Chondrocyte (in vitro differentiated cells): Measurements from ENCODE around the gene SORD. TPM values are rescaled to one million over a fixed set of nuclear protein-coding genes. Genes with fewer than 3 reads are reported as not detected.
"Not testable (repeated sequence)": the region's sequence is repeated elsewhere in the genome, so short reads cannot be mapped to it uniquely, and the experiment has no call there.

ENCODE experiments used
- DNase-seq: peaks from one replicate; pipeline ENCODE4 v3.0.0; 2021; ENCODE audit warnings: mixed read lengths, low spot score
- H3K27ac Mint-ChIP-seq: one replicate; pipeline ENCODE4 v1.8.0; 2021; ENCODE audit warnings: mild to moderate bottlenecking, moderate library complexity, mixed read lengths; ENCODE audit not compliant: unreplicated experiment
- H3K27me3 Mint-ChIP-seq: 2 replicates; pipeline ENCODE4 v1.8.0; 2021; ENCODE audit warnings: low read depth, mixed read lengths
- H3K36me3 Mint-ChIP-seq: 2 replicates; pipeline ENCODE4 v1.8.0; 2021; ENCODE audit warnings: low read depth, mixed read lengths
- H3K4me1 Mint-ChIP-seq: 2 replicates; pipeline ENCODE4 v1.8.0; 2021; ENCODE audit warnings: low read depth, mild to moderate bottlenecking, mixed read lengths
- H3K4me3 Mint-ChIP-seq: one replicate; pipeline ENCODE4 v1.8.0; 2021; ENCODE audit warnings: mild to moderate bottlenecking, moderate library complexity, mixed read lengths; ENCODE audit not compliant: unreplicated experiment
- H3K9me3 Mint-ChIP-seq: 2 replicates; pipeline ENCODE4 v1.8.0; 2021; ENCODE audit warnings: low read depth, mixed read lengths
- total RNA-seq: library from RNA; stranded (reverse); gene quantifications from 3 replicates; pipeline ENCODE4 v1.2.1, GENCODE V29; 2021
- TF ChIP-seq, protein P1 (sequence below): fragments of 200-600 bp; sonication (generic); IDR thresholded peaks from 2 replicates; pipeline ENCODE4 v1.5.0; 2021; ENCODE audit warnings: antibody characterized with exemption, mild to moderate bottlenecking, moderate library complexity

The SORD gene
- total RNA-seq, 1 donor from 2014 or later, result 10.6 TPM

DNA sequence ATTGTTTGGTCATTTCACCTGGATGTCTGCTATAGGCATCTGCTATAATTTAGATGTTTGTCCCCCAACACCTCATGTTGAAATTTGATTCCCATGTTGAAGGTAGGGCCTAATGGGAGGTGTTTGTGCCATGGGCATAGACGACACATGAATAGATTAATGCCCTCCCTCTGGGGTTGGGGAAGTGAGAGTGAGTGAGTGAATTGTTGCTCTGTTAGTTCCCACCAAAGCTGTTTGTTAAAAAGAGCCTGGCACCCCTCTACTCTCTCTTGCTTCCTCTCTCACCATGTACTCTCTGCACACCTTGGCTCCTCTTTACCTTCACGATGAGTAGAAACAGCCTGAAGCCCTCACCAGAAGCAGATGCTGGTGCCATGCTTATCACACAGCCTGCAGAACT lies 23.9 kb upstream of the SORD start:
- Mint-ChIP-seq H3K4me1 (no peaks in the 10 kb centered on the region), H3K27ac (no peak overlapping the region), H3K27me3 (peaks cover 36% of the 10 kb centered on the region), H3K36me3 (no peaks in the 10 kb centered on the region), H3K4me3 (no peak overlapping the region), H3K9me3 (no peaks in the 10 kb centered on the region)
- TF ChIP-seq, protein P1, sequence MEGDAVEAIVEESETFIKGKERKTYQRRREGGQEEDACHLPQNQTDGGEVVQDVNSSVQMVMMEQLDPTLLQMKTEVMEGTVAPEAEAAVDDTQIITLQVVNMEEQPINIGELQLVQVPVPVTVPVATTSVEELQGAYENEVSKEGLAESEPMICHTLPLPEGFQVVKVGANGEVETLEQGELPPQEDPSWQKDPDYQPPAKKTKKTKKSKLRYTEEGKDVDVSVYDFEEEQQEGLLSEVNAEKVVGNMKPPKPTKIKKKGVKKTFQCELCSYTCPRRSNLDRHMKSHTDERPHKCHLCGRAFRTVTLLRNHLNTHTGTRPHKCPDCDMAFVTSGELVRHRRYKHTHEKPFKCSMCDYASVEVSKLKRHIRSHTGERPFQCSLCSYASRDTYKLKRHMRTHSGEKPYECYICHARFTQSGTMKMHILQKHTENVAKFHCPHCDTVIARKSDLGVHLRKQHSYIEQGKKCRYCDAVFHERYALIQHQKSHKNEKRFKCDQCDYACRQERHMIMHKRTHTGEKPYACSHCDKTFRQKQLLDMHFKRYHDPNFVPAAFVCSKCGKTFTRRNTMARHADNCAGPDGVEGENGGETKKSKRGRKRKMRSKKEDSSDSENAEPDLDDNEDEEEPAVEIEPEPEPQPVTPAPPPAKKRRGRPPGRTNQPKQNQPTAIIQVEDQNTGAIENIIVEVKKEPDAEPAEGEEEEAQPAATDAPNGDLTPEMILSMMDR, result no peak
- DNase-seq, result no peak

DNA sequence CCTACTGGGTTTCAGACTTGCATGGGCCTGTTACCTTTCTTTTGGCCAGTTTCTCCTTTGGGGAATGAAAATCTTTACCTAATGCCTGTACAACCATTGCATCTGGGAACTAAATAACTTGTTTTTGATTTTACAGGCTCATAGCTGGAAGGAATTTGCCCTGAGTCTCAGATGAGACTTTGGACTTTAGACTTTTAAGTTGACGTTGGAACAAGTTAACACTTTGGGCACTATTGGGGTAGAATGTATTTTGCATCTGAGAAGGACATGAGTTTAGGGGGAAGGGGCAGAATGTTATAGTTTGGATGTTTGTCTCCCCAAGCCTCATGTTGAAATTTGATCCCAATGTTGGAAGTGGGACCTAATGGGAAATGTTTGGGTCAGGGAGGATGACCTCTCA lies 21.8 kb upstream of the SORD start:
- not testable (repeated sequence) for H3K4me3 Mint-ChIP-seq, H3K4me1 Mint-ChIP-seq
- H3K27me3 Mint-ChIP-seq, result peaks cover 34% of the 10 kb centered on the region

DNA sequence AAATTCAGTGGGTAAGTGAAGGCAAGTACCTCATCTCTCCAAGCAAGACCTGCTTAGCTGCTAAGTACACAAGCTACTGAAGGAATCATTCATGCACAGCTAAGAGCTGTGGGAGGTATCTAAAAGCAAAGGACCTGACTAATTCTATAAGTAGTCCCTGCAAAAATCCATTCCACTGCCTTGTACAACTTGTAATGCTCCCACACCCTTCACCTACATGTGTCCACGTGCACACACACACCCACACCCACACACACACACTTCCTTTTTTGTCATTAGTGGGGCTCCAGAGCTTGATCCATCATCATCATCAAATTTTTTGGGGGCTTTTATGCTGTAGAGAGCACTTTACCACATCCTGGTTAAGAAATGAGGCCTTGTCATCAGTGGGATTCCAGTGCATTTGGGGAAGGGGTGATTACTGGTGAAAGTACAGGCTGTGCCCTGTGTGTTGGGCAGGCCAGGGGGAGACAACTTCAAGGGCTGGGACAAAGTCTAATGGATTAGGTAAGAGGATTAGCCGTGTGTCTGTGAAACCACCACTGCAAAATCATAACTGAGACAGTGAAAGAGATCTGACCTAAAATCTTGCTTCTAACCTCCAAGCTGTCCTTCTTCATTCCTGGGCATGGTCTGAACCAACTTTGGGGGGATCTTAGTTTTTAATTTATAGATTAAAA lies 19.1 kb upstream of the SORD start:
- DNase-seq, H3K4me3 Mint-ChIP-seq, H3K36me3 Mint-ChIP-seq, H3K27ac Mint-ChIP-seq, H3K9me3 Mint-ChIP-seq, H3K4me1 Mint-ChIP-seq: not testable (repeated sequence)
- peaks cover 26% of the 10 kb centered on the region for H3K27me3 Mint-ChIP-seq

More for the DNA sequence above, 21.8 kb upstream of the SORD start:
- H3K27ac Mint-ChIP-seq, H3K9me3 Mint-ChIP-seq, H3K36me3 Mint-ChIP-seq, DNase-seq: not testable (repeated sequence)

DNA sequence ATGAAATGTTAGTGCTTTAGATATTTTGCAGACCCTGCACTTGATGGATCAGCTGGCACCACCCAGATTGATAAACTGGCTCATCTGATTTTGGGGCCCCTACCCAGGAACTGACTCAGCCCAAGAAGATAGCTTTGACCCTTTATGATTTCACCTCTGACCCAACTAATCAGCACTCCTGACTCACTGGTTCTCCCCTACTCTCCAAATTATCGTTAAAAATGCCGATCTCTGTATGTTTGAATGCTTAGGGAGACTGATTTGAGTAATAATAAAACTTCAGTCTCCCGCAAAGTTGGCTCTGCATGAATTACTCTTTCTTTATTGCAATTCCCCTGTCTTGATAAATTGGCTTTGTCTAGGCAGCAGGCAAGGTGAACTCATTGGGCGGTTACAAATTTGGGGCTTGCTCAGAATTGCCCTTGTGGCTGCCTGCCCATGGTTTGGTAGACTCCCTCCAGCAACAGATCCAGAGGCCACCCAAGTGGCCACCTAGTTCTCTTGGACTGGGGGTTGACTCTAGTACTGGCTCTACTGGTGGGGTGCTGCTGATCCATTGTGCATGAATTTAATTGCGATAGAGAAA lies 18.3 kb upstream of the SORD start:
- H3K27me3 Mint-ChIP-seq, result peaks cover 21% of the 10 kb centered on the region
- H3K4me1 Mint-ChIP-seq, DNase-seq, H3K36me3 Mint-ChIP-seq, H3K9me3 Mint-ChIP-seq, H3K27ac Mint-ChIP-seq, H3K4me3 Mint-ChIP-seq: not testable (repeated sequence)

DNA sequence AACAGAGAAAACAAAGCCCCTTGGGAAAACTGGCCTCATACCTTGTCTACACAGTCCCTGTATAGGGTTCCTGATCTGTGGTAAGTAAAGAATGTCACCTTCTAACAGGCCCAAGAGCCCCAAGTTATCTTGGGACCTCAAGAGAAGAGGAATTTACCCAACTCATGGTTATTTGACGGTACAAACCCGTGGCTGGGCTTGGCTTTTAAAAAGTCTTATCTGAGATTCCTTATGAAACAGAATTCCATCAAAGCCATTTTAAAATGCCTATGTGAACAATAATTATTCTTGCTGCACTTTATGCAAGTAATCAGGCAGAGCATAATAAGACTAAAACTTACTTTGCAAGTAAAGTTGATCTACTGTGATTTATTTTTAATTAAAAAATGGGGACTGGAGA lies 13.9 kb upstream of the SORD start:
- Mint-ChIP-seq H3K4me3 (no peak overlapping the region), H3K27me3 (peaks cover 10% of the 10 kb centered on the region), H3K4me1 (no peaks in the 10 kb centered on the region), H3K9me3 (peaks cover 6% of the 10 kb centered on the region), H3K36me3 (no peaks in the 10 kb centered on the region), H3K27ac (no peak overlapping the region)
- no peak for DNase-seq
- TF ChIP-seq, protein P1, result no peak

DNA sequence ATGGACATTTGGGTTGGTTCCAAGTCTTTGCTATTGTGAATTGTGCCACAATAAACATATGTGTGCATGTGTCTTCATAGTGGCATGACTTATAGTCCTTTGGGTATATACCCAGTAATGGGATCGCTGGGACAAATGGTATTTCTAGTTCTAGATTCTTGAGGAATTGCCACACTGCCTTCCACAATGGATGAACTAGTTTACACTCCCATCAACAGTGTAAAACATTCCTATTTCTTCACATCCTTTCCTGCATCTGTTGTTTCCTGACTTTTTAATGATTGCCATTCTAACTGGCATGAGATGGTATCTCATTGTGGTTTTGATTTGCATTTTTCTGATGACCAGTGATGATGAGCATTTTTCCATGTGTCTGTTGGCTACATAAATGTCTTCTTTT lies 7.9 kb upstream of the SORD start:
- H3K4me3 Mint-ChIP-seq, H3K9me3 Mint-ChIP-seq, H3K4me1 Mint-ChIP-seq, H3K27ac Mint-ChIP-seq, H3K36me3 Mint-ChIP-seq, DNase-seq: not testable (repeated sequence)
- H3K27me3 Mint-ChIP-seq, result peaks cover 35% of the 10 kb centered on the region

DNA sequence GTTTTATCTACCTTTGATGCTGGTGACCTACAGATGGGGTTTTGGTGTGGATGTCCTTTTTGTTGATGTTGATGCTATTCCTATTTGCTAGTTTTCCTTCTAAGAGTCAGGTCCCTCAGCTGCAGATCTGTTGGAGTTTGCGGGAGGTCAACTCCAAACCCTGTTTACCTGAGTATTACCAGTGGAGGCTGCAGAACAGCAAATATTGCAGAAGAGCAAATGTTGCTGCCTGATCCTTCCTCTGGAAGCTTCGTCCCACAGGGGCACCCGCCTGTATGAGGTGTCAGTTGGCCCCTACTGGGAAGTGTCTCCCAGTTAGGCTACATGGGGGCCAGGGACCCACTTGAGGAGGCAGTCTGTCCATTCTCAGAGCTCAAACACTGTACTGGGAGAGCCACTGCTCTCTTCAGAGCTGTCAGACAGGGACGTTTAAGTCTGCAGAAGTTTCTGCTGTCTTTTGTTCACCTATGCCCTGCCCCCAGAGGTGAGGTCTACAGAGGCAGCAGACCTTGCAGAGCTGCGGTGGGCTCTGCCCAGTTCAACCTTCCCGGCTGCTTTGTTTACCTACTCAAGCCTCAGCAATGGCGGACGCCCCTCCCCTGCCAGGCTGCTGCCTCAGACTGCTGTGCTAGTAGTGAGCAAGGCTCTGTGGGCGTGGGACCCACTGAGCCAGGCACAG lies 2.6 kb upstream of the SORD start:
- DNase-seq, H3K4me1 Mint-ChIP-seq, H3K27ac Mint-ChIP-seq, H3K9me3 Mint-ChIP-seq, H3K36me3 Mint-ChIP-seq, H3K4me3 Mint-ChIP-seq: not testable (repeated sequence)
- H3K27me3 Mint-ChIP-seq, result peaks cover 34% of the 10 kb centered on the region

DNA sequence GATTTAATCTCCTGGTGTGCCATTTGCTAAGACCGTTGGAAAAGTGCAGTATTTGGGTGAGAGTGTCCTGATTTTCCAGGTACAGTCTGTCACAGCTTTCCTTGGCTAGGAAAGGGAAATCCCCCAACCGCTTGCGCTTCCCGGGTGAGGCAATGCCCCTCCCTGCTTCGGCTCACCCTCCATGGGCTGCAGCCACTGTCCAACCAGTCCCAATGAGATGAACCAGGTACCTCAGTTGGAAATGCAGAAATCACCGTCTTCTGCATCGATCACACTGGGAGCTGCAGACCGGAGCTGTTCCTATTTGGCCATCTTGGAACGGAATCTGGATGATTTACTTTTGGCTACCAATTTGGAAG lies 2.1 kb upstream of the SORD start:
- DNase-seq, H3K36me3 Mint-ChIP-seq, H3K4me3 Mint-ChIP-seq, H3K9me3 Mint-ChIP-seq, H3K27ac Mint-ChIP-seq, H3K4me1 Mint-ChIP-seq: not testable (repeated sequence)
- peaks cover 34% of the 10 kb centered on the region for H3K27me3 Mint-ChIP-seq
